ACHN (cell line): ENCODE results near the gene USP22.
"Not testable (repeated sequence)": the region's sequence is repeated elsewhere in the genome, so short reads cannot be mapped to it uniquely, and the experiment has no call there.

ENCODE experiments used
- DNase-seq: peaks from one replicate; pipeline ENCODE4 v3.0.0-alpha.2; 2015
- in situ Hi-C: cut with HindIII; loops from 2 replicates; pipeline ENCODE4 v1.10.0; 2017; ENCODE audit warnings: low sequenced_read_pairs, low pct_ligation_motif_present, low pct_unique_long_range_greater_than_20kb

The USP22 gene

DNA sequence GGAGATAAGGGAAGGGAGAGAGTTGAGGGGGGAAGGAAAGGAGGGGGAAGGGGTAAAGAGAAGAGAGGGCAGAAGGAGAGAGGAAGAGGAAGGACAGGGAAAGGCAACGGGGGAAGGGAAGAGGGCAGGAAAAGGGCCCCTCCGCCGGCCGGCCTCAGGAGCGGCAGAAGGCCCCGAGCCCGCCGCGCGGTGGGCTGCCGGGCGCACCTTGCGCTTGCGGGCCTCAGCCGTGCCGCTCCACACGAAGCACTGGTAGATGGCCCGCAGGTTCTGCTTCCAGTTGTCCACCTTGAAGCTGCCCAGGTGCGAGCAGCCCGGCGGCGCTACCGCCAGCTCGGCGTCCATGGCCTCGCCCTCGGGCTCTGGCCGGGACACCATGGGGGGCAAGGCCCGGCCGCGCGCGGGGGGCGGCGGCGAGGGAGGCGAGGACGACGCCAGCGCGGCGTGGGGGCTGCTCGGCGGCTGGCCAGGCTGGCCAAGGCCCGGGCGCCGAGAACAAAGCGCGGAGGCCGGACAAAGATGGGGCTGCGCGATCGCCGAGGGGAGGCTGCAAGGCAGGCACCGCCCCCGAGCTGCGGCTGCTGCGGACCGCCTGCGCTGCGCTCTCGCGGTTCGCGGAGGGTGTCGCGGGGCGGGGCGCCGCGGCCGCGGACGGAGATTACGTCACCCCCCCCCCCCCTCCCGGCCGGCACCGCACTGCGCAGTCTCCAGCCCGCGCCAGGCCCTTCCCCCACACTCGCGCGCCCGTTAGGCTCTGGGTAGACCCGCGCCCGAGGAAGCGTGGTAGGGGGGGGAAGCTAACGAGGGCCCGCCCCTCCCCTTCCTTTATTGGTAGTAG is at the start of gene USP22:
USP22 (minus strand) TSS at position 554 of the 838 bp plus-strand sequence; CDS start at position 378, 176 bp downstream.
- in situ Hi-C loops = no loop called here
- no peak for DNase-seq

DNA sequence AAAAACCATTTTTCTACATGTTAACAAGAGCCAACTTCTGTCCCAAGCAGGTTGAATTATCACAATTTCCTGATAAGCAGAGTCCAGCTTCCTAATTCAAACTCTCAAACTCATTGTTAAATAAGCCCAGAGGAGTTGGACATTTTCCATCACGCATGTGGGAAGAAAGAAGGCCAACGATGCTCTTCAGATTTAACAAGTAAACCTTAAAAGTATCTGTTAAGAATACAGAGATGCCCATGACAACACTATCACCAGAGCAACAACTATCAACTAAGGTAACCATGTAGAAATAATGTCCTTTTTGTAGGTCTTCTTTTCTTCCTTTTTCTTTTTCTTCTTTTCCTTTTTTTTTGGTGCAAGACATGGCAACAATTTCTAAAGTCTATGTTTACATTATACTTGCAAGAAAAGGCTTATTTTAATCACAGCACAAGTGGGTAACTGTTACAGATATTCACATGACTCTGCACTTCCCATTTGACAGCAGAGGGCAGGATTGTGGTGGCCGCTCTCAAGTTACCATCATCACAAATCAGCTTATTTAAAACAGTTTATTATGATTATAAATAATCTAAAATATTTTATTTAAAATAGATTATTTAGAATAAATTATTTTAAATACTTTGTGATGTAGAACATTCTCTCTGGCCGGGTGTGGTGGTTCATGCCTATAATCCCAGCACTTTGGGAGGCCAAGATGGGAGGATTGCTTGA is 48.2 kb upstream of the USP22 start:
- in situ Hi-C loops = no loop called here
- DNase-seq = no peak

DNA sequence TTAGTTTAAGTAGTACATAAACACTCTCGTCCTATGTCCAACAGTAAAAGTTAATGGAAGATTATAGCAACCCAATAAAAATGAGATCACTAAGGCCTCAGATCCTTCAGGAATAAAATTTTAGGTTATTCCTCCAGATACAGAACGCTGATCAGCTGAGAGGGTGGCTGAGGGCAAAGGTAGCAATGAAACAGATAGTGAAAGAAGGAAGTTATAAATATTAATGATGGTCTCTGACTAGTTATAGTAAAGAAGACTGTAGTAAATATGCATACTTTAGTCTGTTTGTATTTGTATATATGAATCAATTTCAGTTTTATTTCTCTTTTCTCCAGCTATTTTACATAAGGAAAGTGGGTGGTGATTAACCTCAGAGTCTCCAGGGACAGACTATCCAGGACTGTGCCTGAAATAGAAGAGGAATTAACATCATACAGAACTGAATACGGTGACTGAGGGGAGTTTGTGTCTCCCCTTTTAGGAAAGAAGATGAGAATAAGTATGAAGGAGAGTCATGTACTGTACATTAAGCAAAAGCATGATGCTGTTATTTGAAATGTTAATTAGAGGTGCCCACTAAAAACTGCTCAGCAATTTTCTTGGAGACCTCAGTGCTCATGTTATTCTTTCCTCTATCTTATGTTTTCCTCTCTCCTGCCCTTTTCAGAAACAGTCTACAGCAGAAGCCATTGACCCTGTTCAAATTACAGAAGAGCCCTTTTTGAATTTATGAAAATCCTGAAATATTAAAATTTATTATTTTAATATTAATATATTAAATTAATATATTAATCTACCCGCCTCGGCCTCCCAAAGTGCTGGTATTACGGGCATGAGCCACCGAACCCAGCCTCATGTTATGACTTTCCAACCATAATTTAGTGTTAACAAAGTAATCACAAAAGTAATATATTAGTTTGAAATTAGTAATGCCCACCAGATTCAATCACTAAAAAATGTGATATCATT is 47.4 kb upstream of the USP22 start:
- in situ Hi-C loops = no loop called here
- DNase-seq = no peak

DNA sequence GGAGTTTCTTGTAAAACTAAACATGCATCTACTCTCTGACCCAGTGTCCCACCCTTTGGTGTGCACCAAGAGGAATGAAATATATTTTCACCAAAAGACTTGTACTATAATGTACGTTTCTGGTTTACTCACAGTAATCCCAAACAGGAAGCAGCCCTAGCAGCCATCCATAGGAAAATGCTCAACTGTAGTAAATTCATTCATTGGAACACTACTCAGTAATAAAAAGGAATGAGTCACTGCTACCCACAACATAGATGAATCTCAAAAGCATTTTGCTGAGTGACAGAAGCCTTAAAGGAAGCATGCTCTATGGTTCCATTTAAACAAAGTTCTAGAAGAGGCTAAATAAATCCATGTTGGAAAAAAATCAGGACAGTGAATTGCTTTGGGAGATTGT is 46.3 kb upstream of the USP22 start:
- in situ Hi-C loops = no loop called here
- DNase-seq = peak; percentile 73

DNA sequence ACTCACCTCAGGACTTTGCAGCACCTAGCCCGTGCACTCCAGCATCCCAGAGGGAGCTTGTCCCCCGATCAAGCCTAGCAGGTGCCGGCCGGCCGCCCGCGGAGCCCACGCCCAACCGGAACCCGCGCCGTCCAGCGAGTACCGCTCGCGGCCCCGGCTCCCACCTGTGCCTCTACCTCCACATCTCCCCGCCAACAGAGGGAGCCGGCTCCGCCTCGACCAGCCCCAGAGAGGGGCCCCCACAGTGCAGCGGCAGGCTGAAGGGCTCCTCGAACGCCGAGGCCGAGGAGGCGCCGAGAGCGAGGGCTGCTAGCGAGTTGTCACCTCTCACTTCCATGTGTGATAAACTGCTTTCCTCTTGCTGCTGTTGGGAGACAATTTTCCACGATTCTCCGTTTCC is 42.9 kb upstream of the USP22 start:
- in situ Hi-C loops = no loop called here
- no peak for DNase-seq

DNA sequence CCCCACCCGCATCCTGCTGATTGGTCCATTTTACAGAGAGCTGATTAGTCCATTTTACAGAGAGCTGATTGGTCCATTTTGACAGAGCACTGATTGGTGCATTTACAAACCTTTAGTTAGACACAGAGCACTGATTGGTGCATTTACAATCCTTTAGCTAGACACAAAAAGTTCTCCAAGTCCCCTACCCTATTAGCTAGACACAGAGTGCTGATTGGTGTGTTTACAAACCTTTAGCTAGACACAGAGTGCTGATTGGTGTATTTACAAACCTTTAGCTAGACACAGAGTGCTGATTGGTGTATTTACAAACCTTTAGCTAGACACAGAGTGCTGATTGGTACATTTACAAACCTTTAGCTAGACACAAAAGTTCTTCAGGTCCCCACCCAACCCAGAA is 42.5 kb upstream of the USP22 start:
- DNase-seq, in situ Hi-C loops: not testable (repeated sequence)

DNA sequence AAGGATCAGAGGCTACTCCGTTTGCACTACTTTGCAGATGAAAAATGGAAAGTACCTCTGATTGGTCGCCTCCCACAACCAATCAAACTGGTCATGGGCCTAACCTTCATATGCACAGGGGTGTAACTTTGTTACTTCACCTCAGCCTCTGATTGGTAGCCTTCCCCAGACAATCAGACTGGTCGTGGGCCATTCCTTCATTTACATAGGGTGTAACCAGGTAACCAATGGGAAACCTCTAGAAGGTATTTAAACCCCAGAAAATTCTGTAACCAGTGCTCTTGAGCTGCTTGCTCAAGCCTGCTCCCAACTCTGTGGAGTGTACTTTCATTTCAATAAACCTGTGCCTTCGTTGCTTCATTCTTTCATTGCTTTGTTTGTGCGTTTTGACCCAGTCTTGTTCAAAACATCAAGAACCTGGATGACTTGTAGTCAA is 39.2 kb upstream of the USP22 start:
- in situ Hi-C loops = no loop called here

DNA sequence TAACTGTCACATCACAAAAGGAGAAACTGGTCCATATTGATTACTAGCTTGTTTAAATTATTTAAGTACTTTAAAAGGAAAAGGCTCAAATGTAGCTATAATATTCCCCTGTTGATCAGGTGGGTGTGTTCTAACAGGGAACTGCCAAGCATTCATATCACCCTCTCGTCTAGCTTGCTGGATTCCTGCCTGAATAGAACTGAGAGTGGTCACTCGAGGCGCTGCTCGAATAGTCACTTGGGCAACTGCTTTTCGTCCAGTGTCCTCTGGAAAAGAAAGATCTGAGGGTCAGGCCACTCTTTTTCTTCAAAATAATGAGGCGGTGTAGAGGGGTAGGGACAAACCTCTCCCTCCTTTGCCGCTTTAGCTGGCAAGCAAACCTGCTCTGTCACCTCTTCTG is 36.4 kb upstream of the USP22 start:
- no peak for DNase-seq
- in situ Hi-C loops = no loop called here

More for the DNA sequence above, 39.2 kb upstream of the USP22 start:
- DNase-seq = peak; percentile 47

DNA sequence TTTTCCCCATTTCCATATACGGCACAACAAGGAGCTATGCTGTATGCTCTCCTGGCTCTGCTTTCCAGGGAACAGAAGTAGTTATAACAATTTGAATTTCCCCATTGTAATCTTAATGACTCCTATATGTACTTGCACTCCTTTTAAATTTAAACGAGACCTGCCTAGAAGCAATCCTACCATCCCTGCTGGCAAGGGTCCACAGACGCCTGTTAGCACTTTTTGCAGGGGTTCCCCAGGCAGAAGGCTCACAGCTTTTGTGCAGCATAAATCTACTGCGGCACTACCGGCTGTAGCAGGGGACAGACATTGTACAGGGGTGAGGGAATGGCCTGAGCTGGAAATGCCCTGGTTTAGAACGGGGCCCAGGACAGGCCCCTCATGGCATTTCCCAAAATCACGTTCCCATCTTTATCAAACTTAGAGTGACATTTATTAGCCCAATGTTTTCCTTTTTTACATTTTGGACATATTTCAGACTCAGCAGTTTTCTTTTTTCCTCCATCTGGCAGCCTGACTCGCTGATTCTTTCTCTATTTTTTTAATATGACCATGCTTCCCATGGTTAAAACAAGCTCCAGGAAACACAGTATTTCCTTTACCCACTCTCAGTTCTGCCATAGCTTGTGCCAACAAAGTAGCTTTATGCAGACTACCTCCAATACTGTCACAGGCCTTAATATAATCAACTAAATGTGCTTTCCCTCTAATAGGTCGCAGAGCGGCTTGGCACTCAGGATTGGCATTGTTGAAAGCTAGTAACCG is 35.4 kb upstream of the USP22 start:
- in situ Hi-C loops = no loop called here

DNA sequence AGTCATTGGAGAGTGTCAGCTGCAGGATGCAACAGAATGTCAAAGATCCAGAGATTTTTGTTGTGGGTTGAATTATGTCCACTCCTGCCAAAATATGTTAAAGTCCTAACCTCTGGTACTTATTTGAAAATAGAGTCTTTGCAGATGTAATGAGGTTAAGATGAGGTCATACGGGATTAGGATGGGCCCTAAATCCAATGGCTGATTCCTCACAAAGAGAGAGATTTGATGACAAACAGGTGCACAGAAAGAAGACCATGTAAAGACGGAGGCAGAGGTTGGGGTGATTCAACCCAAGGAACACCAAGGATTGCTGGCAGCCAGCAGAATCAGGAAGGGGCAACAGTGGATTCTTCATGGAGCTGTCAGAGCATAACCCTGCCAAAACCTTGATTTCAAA is 34.5 kb upstream of the USP22 start:
- no peak for DNase-seq
- in situ Hi-C loops = no loop called here

More for the DNA sequence above, 35.4 kb upstream of the USP22 start:
- no peak for DNase-seq

DNA sequence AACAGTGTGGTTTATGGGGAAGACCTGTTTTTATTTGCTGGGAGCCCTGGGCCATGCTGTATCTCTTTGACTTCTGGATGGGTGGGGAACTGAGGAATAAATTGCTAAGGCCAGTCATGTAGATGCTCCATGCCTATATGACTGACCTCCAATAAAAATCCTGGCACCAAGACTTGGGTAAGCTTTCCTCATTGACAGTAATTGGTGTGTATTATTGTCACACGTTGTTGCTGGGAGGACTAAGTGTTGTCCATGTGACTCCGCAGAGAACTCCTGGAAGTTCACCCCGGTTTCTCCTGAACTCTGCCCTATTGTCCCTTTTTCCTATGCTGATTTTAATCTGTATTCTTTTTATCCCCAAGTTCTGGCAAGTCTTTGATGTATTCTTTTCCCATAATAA is 33.4 kb upstream of the USP22 start:
- in situ Hi-C loops = no loop called here
- no peak for DNase-seq

DNA sequence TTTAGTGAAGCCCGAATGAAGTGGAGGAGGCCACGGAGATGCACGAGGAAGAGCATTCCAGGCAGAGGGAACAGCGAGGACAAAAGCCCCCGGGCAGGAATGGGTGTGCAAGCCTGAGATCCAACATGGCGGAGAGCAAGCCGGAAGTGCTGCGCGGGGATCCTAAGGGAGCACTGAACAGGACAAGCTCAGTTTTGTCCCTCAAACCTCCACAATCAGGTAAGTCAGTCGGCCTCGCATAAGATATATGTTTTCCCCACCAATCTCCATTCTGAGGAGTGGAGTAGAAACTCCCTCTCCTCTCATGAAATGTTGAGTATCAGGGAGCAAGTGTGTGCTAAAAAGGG is 32.9 kb upstream of the USP22 start:
- DNase-seq = no peak
- in situ Hi-C loops = no loop called here

DNA sequence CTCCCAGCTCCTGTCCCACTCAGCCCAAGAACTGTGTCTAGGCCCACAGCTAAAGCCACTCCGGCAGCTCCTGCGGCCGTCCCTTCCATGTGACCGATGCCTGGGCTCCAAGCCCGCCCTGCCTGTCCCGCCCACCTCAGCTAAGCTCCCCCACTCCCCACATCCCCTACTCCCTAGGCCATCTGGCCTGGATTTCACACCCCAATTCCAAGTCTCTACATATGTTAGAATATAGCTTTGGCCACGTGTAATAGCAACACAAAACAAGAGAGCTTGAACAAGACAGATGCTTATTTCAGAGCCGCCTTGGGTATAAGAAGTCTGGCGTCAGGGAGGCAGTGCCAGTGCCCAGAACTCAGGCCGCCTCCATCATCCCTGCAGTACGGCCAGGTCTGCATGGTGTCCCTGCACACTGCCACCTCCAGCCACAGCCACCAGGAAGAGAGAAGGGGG is 30.0 kb upstream of the USP22 start:
- no peak for DNase-seq
- in situ Hi-C loops = no loop called here

DNA sequence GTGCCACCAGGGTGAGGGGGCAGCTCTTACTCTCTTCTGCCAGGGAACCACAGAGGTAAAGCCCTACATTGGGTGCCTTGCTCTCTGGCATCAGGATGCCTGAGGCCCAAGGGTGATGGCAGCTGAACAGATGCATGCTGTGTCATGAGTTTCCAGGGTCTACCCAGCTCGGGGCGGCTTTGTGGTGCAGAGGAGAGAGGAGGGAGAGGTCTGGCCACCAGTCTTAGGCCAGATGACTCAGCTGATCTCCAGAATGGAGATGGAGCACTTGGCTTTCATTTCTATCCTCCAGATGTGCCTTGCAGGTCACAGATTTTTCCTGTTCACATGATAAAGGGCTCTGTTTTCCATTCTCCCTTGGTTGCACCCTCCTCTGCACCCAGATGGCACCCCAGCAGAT is 23.6 kb upstream of the USP22 start:
- in situ Hi-C loops = no loop called here
- no peak for DNase-seq

DNA sequence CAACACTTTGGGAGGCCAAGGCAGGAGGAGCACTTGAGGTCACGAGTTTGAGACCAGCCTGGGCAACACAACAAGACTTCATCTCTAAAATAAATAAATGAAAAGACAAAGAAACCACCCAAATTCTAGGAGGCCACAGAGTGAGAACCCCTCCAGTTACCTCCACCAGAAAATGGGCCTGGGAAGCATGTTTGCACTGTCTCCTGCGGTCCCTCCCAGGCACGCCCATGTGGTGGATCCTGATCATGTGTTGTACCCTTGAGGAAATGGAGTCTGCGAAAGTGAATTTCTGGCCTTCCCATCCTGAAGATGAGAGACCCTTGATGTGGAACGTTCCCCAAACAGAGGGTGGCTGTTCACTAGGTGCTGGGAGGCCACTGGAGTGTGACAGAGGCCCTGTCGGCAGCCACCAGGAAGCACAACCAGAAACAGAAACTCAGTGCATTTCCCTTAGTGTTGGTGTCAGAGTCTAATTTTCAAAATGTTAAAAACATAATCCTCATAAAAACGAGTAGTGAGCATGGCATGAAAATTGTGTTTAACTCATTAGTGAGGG is 19.2 kb upstream of the USP22 start:
- in situ Hi-C loops = no loop called here

DNA sequence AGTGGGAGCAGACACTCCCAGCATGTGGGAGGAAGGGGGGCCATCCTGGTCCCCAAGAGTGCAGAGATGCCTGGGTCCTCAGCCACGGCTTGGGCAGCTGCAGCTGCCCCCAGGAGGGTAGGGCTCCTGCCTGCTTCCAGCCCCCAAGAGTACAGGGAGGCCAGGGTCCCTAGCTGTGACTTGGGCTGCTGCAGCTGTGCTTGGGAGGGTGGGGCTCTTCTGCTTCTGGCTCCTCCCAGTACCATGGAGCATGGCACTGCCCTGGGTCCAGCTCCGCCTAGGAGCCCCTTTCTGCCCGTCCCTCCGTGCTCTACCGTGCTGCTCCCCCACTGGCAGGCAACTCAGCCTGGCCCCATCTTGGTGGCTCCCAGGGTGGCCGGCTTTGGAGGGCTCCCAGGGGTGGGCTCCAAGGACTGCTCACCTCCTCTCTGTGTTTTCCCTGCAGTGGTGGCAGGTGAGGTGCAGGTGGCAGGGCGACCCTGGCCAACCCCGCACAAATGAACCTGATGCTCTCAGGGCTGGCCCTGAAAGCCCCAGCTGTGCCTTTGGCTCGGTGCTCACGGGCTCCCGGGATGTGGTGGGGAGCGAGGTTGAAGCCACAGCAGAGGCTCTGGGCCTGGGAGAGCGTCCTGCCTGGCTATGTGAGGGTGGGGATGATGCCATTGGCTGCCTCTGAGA is 18.5 kb upstream of the USP22 start:
- in situ Hi-C loops = no loop called here
- no peak for DNase-seq

More for the DNA sequence above, 19.2 kb upstream of the USP22 start:
- DNase-seq = no peak

DNA sequence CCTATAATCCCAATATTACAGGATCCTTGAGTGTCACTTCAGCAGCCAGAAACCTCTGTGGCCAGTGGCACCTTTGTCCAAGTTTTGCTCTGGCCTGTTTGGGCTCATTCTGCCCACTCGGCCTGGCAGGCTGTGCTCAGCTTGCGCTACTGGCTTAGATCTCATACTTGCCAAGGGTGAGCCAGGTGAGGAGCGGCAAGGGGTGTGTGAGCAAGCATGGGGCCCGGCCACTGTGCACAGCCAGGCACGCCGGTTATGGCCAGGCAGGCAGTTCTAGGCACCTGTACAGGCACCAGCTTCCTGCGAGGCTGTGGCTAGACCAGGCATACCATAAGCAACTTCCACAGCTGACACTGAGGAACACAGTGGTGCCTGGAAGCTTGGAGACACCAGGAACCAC is 16.9 kb upstream of the USP22 start:
- no peak for DNase-seq
- in situ Hi-C loops = no loop called here
